K562 (cell line): ENCODE results near the gene HMBS. TPM values are rescaled to one million over a fixed set of nuclear protein-coding genes. Genes with fewer than 3 reads are reported as not detected.
A peak's percentile ranks its signal among the peaks of the same experiment; 100 is the strongest.

Source experiments
- BHLHE40 ChIP-seq: IDR thresholded peaks from 2 replicates; pipeline ENCODE4 v1.6.1; 2011; ENCODE audit warnings: low read length, improper control_type of control experiment
- BRCA1 ChIP-seq, 2 experiments: fragments of 450-650 bp in 1 of 2; sonication (generic) in 1 of 2; formaldehyde crosslinking in 1 of 2; IDR thresholded peaks; 2 replicates each; pipeline versions ENCODE4 v1.5.0 to v1.6.1; 2017 to 2020; ENCODE audit warnings: mild to moderate bottlenecking in 1 of 2, missing genetic modification reagents in 1 of 2
- CAMTA2 ChIP-seq: fragments of 250-450 bp; sonication (Bioruptor Pico); conservative IDR thresholded peaks from 2 replicates; pipeline ENCODE4 v1.5.1; 2022
- GATAD2A ChIP-seq: fragments of 450-650 bp; IDR thresholded peaks from 2 replicates; pipeline ENCODE4 v1.6.1; 2017
- HMBOX1 ChIP-seq: sonication (generic); IDR thresholded peaks from 2 replicates; pipeline ENCODE4 v1.6.1; 2016
- HMG20A ChIP-seq: fragments of 450-650 bp; formaldehyde crosslinking; conservative IDR thresholded peaks from 2 replicates; pipeline ENCODE4 v1.4.0; 2020; ENCODE audit warnings: mild to moderate bottlenecking, mixed read lengths
- NCOA6 ChIP-seq: fragments of 450-650 bp; IDR thresholded peaks from 2 replicates; pipeline ENCODE4 v1.6.1; 2017; ENCODE audit warnings: mild to moderate bottlenecking
- PHF20 ChIP-seq: fragments of 450-650 bp; IDR thresholded peaks from 2 replicates; pipeline ENCODE4 v1.6.1; 2018; ENCODE audit not compliant: partially characterized antibody
- RBM15 ChIP-seq: fragments of 200-400 bp; formaldehyde crosslinking; IDR thresholded peaks from 2 replicates; pipeline ENCODE4 v1.6.1; 2018; ENCODE audit warnings: mild to moderate bottlenecking, low read length, moderate library complexity; ENCODE audit not compliant: insufficient read depth
- TARDBP ChIP-seq: fragments of 450-650 bp; IDR thresholded peaks from 2 replicates; pipeline ENCODE4 v1.6.1; 2016
- TCF15 ChIP-seq: fragments of 250-450 bp; sonication (Bioruptor Pico); IDR thresholded peaks from 2 replicates; pipeline ENCODE4 v1.8.0; 2022; ENCODE audit warnings: moderate library complexity, mild to moderate bottlenecking, inconsistent platforms
- TCFL5 ChIP-seq: fragments of 250-450 bp; sonication (Bioruptor Pico); conservative IDR thresholded peaks from 2 replicates; pipeline ENCODE4 v1.6.1; 2021; ENCODE audit warnings: mild to moderate bottlenecking, moderate library complexity, matching md5 sums
- TEAD4 ChIP-seq, 2 experiments: sonication (generic) in 1 of 2; formaldehyde crosslinking in 1 of 2; IDR thresholded peaks; 2 replicates each; pipeline versions ENCODE4 v1.6.1 to v1.8.0; 2012 to 2022; ENCODE audit warnings: borderline replicate concordance in 1 of 2, inconsistent platforms in 1 of 2, low read length in 1 of 2, mild to moderate bottlenecking in 1 of 2, missing genetic modification reagents in 1 of 2
- ZBTB8A ChIP-seq: fragments of 450-650 bp; IDR thresholded peaks from 2 replicates; pipeline ENCODE4 v1.6.1; 2018; ENCODE audit warnings: mild to moderate bottlenecking, moderate library complexity; ENCODE audit not compliant: partially characterized antibody
- ZNF282 ChIP-seq: sonication (generic); formaldehyde crosslinking; IDR thresholded peaks from 2 replicates; pipeline ENCODE4 v1.8.1; 2023; ENCODE audit warnings: missing genetic modification reagents
- ZNF445 ChIP-seq: fragments of 250-450 bp; sonication (Bioruptor Pico); IDR thresholded peaks from 2 replicates; pipeline ENCODE4 v1.4.0; 2020; ENCODE audit warnings: low read depth, mild to moderate bottlenecking, moderate library complexity
- ZNF696 ChIP-seq: fragments of 250-450 bp; sonication (Bioruptor Pico); conservative IDR thresholded peaks from 2 replicates; pipeline ENCODE4 v1.4.0; 2020; ENCODE audit warnings: mild to moderate bottlenecking, moderate library complexity
- polyA plus RNA-seq, 8 experiments: library from polyadenylated mRNA; depleted of rRNA in 4 of 8; stranded (reverse) in 5 of 8; unstranded in 3 of 8; fragments of >200 nt; fragmentation: Nextera tagmentation in 2 of 8; fragmentation: Illumina TruSeq in 1 of 8; extraction: Ambion mirVana in 2 of 8; extraction: Trizol in 1 of 8; gene quantifications; 2 replicates each; pipeline versions ENCODE4 v1.2.1 to v1.2.3, GENCODE V29; 2011 to 2014; ENCODE audit warnings: inconsistent platforms in 1 of 8, missing spikeins in 1 of 8
- total RNA-seq, 7 experiments: library from RNA; depleted of rRNA in 6 of 7; stranded (reverse); fragments of >200 nt in 6 of 7; fragmentation: Illumina TruSeq in 2 of 7; extraction: Trizol in 2 of 7; gene quantifications; 2 replicates each; pipeline versions ENCODE4 v1.2.1 to v1.2.3, GENCODE V29; 2011 to 2021; ENCODE audit warnings: low replicate concordance in 1 of 7
- TF ChIP-seq, protein P1 (sequence below): IDR thresholded peaks from 2 replicates; pipeline ENCODE4 v1.6.1; 2011; ENCODE audit not compliant: insufficient read length; ENCODE audit errors: extremely low read depth
- TF ChIP-seq, protein P2 (sequence below): fragments of 450-650 bp; IDR thresholded peaks from 2 replicates; pipeline ENCODE4 v1.6.1; 2018; ENCODE audit warnings: mild to moderate bottlenecking, low read depth; ENCODE audit not compliant: partially characterized antibody
- TF ChIP-seq, protein P3 (sequence below): IDR thresholded peaks from 2 replicates; pipeline ENCODE4 v1.6.1; 2011; ENCODE audit warnings: borderline replicate concordance, low read depth, mild to moderate bottlenecking, moderate library complexity, low read length; ENCODE audit not compliant: insufficient read depth, poor library complexity, severe bottlenecking

HMBS gene
- total and polyA plus RNA-seq, 9 of the 15 experiments (the other 6 are each of a cell fraction or from before 2014, with no cell fraction given): 56.9 to 385 (median 286) TPM

- TF ChIP-seq, protein P1, sequence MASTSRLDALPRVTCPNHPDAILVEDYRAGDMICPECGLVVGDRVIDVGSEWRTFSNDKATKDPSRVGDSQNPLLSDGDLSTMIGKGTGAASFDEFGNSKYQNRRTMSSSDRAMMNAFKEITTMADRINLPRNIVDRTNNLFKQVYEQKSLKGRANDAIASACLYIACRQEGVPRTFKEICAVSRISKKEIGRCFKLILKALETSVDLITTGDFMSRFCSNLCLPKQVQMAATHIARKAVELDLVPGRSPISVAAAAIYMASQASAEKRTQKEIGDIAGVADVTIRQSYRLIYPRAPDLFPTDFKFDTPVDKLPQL: no peak
- TF ChIP-seq RBM15 (no peak), TEAD4 (IDR thresholded peaks at IDR 0.05; ENCODE audit: low read length) (peak; percentile 99), TEAD4 (CRISPR knock-in tag; IDR thresholded peaks at IDR 0.05; ENCODE audit: borderline replicate concordance) (no peak), GATAD2A (peak; percentile 99), TCF15 (CRISPR knock-in tag) (no peak), BHLHE40 (peak; percentile 72), HMBOX1 (peak; percentile 53), ZNF445 (no peak), ZBTB8A (no peak), BRCA1 (IDR thresholded peaks at IDR 0.05) (no peak), BRCA1 (CRISPR knock-in tag; IDR thresholded peaks at IDR 0.05) (no peak), TARDBP (peak; percentile 87), ZNF282 (CRISPR knock-in tag) (no peak), PHF20 (no peak), NCOA6 (no peak), ZNF696 (CRISPR knock-in tag) (no peak), HMG20A (CRISPR knock-in tag) (no peak), CAMTA2 (CRISPR knock-in tag) (no peak; the same call in 1 of the 2 replicates), TCFL5 (no peak)
- TF ChIP-seq, protein P2, sequence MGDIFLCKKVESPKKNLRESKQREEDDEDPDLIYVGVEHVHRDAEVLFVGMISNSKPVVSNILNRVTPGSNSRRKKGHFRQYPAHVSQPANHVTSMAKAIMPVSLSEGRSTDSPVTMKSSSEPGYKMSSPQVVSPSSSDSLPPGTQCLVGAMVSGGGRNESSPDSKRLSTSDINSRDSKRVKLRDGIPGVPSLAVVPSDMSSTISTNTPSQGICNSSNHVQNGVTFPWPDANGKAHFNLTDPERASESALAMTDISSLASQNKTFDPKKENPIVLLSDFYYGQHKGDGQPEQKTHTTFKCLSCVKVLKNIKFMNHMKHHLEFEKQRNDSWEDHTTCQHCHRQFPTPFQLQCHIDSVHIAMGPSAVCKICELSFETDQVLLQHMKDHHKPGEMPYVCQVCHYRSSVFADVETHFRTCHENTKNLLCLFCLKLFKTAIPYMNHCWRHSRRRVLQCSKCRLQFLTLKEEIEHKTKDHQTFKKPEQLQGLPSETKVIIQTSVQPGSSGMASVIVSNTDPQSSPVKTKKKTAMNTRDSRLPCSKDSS: no peak
- TF ChIP-seq, protein P3, sequence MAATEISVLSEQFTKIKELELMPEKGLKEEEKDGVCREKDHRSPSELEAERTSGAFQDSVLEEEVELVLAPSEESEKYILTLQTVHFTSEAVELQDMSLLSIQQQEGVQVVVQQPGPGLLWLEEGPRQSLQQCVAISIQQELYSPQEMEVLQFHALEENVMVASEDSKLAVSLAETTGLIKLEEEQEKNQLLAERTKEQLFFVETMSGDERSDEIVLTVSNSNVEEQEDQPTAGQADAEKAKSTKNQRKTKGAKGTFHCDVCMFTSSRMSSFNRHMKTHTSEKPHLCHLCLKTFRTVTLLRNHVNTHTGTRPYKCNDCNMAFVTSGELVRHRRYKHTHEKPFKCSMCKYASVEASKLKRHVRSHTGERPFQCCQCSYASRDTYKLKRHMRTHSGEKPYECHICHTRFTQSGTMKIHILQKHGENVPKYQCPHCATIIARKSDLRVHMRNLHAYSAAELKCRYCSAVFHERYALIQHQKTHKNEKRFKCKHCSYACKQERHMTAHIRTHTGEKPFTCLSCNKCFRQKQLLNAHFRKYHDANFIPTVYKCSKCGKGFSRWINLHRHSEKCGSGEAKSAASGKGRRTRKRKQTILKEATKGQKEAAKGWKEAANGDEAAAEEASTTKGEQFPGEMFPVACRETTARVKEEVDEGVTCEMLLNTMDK: no peak
Measured at GRCh38 chr11:119087747-119088241, 3.1 kb downstream of the HMBS start (continued).
